NOMO-1 (cell line): ENCODE data around the gene ZHX3.

Source experiments
- DNase-seq, 2 experiments: peaks; one replicate each; lab custom pipeline; 2025; ENCODE audit not compliant: unreplicated experiment in 2 of 2; lab: John Stamatoyannopoulos, UW

The ZHX3 gene

GRCh38 chr20:41202426-41202825, 115.1 kb downstream of the ZHX3 start:
- DNase-seq, result no peak

GRCh38 chr20:41201760-41202159, 115.8 kb downstream of the ZHX3 start:
- DNase-seq, result no peak

DNA sequence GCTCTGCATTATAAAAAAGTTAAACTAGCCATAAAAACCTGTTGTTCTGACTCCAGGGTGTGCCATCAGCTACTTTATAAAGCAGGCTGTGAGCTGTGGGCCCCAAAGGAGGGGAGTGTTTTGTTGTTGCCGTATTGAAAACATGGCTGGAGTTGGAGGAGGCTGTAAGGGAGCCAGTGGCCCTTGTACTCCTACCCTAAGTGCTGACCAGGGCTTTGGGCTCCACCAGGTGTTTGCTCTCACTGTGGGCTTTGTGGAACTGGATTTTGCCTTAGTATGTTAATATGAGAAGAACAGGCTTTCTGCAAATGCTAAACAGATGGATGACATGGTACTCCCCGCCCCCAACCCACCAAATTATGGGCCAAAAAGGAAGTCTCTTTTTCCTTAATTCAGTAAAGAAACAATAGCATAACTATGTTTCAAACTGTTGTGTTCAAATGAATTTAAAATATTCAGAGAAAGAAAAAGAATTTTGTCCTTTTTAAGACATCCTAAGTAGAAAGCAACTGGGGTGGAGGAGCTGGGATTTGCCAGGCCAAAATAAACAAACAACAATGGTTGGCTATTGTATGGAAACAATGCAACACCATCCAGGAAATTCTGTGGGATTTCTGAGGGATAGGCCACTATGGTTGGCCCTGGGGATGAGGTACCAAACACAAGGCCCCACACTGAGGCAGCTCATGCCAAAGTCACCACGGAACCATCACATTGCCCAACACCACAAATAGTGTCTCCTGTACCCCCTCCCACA, 116.9 kb downstream of the ZHX3 start:
- DNase-seq, result no peak

DNA sequence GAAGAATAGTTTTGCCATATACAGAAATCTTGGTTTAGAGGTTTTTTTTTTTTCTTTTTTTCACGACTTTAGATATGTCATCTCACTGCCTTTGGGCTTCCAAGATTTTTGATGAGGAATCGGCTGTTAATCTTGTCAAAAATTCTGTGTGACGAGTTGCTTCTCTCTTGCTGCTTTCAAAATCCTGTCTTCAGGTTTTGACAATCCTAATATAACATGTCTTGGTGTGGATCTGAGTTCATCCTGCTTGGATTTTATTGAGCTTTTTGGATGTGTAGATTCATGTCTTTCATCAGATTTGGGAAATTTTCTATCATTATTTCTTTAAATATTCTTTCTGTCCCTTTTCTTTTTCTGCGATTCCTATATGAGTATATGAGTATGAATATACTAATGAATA, 119.1 kb downstream of the ZHX3 start:
- DNase-seq, result no peak

- DNase-seq, result no peak
These were observed 120.8 kb downstream of the ZHX3 start for GRCh38 chr20:41196653-41197225.

DNA sequence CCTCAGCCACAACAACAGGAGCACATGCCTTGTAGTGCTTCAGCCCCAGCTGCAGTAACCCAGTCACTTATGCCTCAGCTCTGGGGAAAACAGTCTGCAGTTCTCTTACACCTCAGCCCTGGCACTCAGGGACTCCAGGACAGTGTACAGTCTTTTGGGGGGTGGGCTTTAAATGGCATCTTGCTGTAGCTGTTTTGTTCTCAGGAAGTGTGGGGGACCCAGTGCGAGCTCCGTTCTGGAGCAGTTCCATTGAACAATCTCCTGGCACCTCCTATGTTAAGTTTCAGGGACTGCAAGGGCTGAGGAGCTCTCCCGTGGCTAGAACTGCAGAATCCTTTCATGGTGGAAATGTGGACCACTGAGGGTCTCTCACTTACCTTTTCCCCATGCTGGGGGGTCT, 125.0 kb downstream of the ZHX3 start:
- DNase-seq, result no peak

DNA sequence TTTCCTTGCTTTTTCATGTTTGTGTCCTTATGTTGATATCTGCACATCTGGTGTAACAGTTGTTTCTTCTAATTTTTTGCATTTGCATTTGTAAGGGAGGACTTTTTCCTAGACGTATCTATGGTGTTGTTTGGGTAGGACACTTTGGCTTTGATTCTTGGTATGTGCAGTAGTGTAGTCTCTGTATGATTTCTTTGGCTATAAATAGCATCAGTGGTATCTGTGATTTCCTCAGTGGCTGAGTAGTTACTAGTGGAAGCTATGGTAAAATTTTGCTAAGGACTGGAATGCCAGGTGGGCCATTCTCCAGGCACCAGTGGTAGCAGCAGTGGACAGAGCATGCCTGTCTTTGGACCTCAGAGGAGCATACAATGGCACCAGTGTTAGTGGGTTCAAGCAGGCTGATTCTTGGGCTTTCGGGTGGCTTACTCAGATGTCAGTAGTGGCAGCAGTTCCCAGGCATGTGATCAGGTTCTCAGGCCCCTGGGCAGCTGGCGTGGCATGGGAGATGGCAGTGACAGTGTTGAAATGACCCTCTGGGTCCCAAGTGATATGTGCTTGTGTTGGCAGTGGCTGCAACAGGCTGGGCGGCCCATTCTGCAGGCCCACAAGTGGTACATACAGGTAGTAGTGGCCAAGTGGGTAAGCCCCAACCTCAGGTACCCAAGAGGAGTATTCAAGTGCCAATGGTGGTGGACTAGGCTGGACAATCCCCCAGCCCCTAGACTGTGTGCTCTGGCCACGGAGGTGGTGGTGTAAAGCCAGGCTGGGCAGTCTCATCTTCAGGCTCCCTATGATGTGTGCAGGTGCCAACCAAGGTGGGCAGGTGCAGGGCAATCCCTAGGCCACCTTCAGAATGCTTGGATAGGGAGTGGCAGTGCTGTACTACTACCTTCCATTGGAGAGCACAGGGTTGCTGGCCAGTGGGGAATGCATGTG, 125.7 kb downstream of the ZHX3 start:
- no peak for DNase-seq

- no peak for DNase-seq
These were observed 129.9 kb downstream of the ZHX3 start for GRCh38 chr20:41187668-41188067.

DNA sequence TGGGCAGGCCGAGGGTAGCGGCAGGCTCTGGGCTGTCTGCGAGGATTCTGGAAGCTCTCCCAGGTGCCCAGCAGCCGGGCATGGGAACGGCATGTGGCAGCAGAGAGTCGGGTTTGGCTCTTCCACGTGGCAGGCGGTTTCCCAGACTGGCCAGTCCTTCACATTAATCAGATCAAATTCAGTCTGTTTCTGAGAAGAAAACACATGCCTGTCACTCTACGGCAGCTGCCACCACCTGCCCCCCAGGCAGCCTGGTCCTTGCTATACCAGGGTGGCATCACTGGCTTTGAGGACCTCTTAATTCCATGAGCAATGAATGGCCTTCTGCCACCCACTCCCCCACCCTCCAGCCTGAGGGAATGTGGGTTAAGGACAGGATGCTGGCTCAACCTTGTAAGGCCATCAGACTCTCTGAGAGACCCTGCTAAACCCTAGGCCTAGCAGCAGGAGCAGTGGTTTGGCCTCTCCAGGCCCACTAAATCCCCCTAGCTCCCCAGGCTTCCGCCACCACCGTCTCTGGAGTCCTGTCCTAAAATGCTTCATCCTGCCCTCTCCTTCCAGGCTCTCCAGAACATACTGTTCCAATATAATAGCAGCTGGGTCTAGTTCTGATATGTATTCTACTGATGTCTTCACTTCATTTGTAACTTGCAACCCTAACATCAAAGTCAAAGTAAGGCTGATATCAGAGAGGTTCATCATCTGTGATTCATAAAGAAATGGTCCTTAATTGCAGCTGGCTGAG, 132.3 kb downstream of the ZHX3 start:
- no peak for DNase-seq

- no peak for DNase-seq
These were observed 133.7 kb downstream of the ZHX3 start for GRCh38 chr20:41183831-41184230.

GRCh38 chr20:41183391-41183790, 134.1 kb downstream of the ZHX3 start:
- DNase-seq, result no peak

DNA sequence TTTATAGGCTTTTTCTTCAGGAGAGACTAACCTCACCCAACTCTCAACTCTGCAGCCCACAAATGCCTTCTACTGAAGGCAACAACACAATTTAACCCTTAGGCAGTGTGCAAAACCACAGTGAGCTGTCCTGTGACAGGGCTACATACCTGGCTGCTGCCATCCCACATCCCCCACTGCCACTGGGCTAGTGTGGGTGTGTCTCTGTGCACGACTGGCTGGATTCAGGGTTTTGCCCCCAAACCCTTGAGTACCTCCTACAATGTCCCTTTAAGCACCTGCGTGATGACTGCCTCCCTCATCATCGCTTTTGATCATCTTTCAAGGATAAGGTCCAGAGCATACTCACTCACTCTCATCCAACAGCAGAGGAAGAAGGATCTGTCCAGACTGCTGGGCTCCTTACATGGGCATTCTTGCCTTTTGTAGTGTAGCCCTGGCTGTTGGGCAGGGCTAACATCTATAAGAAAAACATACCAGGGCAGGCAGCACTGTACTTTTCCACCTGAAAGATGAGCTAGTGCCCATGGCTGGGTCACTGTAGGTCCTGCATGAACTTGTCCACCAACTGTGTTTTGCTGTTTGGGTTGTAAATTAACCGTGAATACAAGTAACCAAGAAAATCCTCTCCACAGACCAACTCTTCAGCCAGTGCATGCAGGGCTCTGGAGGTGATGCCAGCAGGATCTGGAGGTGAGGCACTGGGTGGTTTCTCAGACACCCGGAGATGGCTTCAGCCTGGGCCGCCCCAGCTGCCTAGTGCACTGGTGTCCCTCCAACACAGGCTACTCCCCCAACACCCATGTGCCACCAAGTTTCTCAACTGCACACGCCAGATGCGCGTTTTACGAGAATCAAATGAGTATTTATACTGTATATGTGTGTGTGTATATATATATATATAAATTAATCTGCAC, 135.0 kb downstream of the ZHX3 start:
- DNase-seq, result no peak

DNA sequence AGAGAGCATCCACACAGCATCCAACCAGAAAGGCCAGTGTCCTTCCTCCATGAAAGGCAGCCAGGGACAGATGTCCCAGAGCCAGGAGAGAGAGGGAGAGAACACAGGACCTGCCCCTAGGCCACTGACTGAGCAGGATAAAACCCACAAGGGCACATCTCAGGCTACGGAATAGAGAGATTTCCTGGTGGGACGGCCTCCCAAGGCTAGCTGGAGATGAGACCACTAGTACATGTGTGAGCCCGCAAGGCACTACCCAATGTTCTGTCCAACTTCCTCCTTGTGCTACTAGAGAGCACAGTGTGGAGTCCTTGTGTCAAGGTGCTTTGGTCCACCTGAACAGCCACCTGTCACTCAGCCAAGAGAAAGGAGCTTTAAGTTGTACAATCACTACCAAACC, 136.0 kb downstream of the ZHX3 start:
- DNase-seq, result no peak

GRCh38 chr20:41180599-41181333, 136.8 kb downstream of the ZHX3 start:
- no peak for DNase-seq

DNA sequence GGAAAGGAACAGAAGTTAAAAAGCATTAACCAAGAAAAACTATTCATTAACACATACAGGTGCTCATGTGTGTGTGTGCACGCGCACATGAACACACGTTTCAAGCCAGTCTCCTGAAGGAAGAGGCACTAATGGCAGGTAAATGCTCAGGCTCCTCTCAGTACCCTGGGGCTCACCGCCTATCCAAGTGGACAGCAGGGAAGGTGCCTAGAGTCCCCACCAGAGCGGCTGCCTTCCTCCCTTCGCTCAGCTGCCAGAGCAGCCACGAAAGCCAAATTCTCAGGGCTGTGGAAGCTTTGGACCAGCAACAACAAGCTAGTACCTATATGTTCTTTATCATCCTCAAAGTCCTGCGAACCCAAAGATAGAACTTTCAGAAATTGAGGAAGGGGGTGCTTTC, 137.6 kb downstream of the ZHX3 start:
- DNase-seq, result no peak

- no peak for DNase-seq
These were observed 138.6 kb downstream of the ZHX3 start for GRCh38 chr20:41178904-41179432.

DNA sequence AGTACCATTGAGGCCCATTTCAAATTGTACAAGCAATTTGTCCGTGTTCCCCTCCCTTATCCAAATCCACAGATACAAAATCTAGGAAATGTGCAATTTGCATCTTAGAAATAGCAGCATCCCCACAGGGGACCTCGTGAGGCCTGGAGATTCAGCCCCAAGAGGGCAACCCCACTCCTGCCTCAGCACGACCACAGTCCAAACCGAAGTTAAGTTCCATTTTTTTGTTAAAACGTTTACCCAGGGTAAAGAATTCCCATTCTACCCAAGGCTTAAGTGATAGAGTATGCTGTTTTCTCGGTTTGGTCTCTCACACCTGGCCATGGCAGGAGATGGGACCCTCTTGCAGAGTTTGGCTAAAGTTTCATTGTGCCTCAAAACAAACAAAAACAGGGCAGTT, 139.0 kb downstream of the ZHX3 start:
- DNase-seq, result no peak

- DNase-seq, result no peak
These were observed 139.9 kb downstream of the ZHX3 start for GRCh38 chr20:41177636-41178035.
